Measurements from ENCODE around the gene FAM20C. TPM values are rescaled to one million over a fixed set of nuclear protein-coding genes. Genes with fewer than 3 reads are reported as not detected.

The FAM20C gene
- total RNA-seq, 2 donors from 2014 or later, result 33.5 to 53.5 TPM

DNA sequence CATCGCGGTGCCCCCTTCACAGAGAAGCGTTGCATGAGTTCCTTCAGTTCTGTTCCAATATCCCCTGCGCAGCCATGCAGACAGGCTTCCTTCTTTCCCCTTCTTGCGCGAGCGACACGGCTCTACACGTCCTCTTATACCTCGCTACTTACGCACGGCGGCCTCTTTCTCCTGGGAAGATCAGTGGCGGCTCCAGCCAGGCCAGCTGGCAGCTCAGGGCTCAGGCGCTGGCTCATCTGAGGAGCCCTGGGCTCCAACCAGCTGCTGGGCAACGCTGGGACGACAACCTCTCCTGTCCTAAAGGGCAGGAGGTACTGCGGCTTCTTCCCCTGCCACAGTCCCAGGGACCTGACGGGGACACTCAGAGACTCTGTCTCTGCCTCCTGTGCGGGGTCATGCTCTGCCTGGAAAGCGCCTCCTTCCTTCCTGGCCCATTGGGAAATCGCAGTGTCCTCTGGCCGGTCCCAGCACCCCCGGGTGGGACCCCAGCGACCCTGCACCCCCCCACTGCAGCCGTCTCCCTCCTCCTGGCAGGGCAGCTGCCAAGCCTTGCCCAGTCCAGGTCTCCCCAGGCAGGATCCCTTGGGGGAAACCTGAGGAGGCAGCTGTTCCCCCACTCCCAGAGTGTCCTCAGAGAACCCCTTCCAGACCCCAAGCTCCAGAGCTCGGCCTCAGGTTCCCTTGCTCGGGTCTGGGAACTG, 5.0 kb upstream of the FAM20C start:
- peaks cover 1% of the 10 kb centered on the region for H3K27me3 Mint-ChIP-seq (ENCODE audit: insufficient read depth)

DNA sequence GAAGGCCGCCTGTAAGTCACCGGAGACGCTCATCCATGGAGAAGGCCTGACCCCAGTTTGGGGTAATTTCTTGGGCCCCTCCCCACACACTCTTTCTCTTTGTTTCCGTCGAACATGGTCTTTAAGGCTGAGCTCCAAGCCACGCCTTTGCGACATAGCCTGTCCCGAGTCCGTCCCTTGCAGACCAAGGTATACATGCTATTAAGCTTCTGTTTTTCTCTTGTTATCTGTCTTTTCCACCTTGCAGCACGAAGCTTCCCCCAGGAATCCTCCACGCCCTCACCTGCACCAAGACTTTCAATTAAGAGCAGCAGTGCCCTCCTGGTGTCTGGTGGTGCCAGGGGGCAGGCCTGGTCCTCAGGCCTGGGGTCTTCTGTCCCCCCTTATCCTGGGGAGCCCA, 4.2 kb upstream of the FAM20C start:
- Histone ChIP-seq H3K4me3 (ENCODE audit: low read length) (no peak overlapping the region), H3K4me1 (ENCODE audit: control insufficient read depth, insufficient read depth, low read length) (no peaks in the 10 kb centered on the region), H3K27me3 (ENCODE audit: control insufficient read depth, insufficient read depth, low read length, poor library complexity, severe bottlenecking) (no peaks in the 10 kb centered on the region), H3K9ac (ENCODE audit: extremely low read depth, low read length, poor library complexity, severe bottlenecking) (no peak overlapping the region), H3K9me3 (ENCODE audit: control insufficient read depth, low read length) (no peaks in the 10 kb centered on the region), H3K36me3 (ENCODE audit: control insufficient read depth, insufficient read depth, low read length) (no peaks in the 10 kb centered on the region), H3K27ac (ENCODE audit: low read depth, low read length) (no peak overlapping the region)
- Mint-ChIP-seq H3K27me3 (ENCODE audit: insufficient read depth) (peaks cover 1% of the 10 kb centered on the region), H3K4me1 (peaks cover 17% of the 10 kb centered on the region), H3K9me3 (no peaks in the 10 kb centered on the region), H3K4me3 (no peak overlapping the region), H3K27ac (no peak overlapping the region), H3K36me3 (ENCODE audit: low read depth) (no peaks in the 10 kb centered on the region)
- 85% methylated on average over 10 to 11 of the region's 11 CpGs for WGBS, 2 experiments (ENCODE audit: insufficient coverage in 1 of 2, insufficient read length in 1 of 2)
- TF ChIP-seq, protein P1, sequence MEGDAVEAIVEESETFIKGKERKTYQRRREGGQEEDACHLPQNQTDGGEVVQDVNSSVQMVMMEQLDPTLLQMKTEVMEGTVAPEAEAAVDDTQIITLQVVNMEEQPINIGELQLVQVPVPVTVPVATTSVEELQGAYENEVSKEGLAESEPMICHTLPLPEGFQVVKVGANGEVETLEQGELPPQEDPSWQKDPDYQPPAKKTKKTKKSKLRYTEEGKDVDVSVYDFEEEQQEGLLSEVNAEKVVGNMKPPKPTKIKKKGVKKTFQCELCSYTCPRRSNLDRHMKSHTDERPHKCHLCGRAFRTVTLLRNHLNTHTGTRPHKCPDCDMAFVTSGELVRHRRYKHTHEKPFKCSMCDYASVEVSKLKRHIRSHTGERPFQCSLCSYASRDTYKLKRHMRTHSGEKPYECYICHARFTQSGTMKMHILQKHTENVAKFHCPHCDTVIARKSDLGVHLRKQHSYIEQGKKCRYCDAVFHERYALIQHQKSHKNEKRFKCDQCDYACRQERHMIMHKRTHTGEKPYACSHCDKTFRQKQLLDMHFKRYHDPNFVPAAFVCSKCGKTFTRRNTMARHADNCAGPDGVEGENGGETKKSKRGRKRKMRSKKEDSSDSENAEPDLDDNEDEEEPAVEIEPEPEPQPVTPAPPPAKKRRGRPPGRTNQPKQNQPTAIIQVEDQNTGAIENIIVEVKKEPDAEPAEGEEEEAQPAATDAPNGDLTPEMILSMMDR (conservative IDR thresholded peaks at IDR 0.05), result no peak
- DNase-seq, result no peak

More for the DNA sequence above, 5.0 kb upstream of the FAM20C start:
- Histone ChIP-seq H3K27me3 (ENCODE audit: control insufficient read depth, insufficient read depth, low read length, poor library complexity, severe bottlenecking) (no peaks in the 10 kb centered on the region), H3K27ac (ENCODE audit: low read depth, low read length) (no peak overlapping the region), H3K4me3 (ENCODE audit: low read length) (no peak overlapping the region), H3K36me3 (ENCODE audit: control insufficient read depth, insufficient read depth, low read length) (no peaks in the 10 kb centered on the region), H3K9me3 (ENCODE audit: control insufficient read depth, low read length) (no peaks in the 10 kb centered on the region), H3K4me1 (ENCODE audit: control insufficient read depth, insufficient read depth, low read length) (no peaks in the 10 kb centered on the region), H3K9ac (ENCODE audit: extremely low read depth, low read length, poor library complexity, severe bottlenecking) (no peak overlapping the region)
- Mint-ChIP-seq H3K4me3 (no peak overlapping the region), H3K36me3 (ENCODE audit: low read depth) (no peaks in the 10 kb centered on the region), H3K9me3 (no peaks in the 10 kb centered on the region), H3K4me1 (peaks cover 17% of the 10 kb centered on the region), H3K27ac (no peak overlapping the region)
- 91 to 95% methylated on average over 11 to 28 of the region's 28 CpGs for WGBS, 2 experiments (ENCODE audit: insufficient coverage in 1 of 2, insufficient read length in 1 of 2)
- peak; percentile 59 for DNase-seq
- TF ChIP-seq, protein P1 (conservative IDR thresholded peaks at IDR 0.05), result no peak

DNA sequence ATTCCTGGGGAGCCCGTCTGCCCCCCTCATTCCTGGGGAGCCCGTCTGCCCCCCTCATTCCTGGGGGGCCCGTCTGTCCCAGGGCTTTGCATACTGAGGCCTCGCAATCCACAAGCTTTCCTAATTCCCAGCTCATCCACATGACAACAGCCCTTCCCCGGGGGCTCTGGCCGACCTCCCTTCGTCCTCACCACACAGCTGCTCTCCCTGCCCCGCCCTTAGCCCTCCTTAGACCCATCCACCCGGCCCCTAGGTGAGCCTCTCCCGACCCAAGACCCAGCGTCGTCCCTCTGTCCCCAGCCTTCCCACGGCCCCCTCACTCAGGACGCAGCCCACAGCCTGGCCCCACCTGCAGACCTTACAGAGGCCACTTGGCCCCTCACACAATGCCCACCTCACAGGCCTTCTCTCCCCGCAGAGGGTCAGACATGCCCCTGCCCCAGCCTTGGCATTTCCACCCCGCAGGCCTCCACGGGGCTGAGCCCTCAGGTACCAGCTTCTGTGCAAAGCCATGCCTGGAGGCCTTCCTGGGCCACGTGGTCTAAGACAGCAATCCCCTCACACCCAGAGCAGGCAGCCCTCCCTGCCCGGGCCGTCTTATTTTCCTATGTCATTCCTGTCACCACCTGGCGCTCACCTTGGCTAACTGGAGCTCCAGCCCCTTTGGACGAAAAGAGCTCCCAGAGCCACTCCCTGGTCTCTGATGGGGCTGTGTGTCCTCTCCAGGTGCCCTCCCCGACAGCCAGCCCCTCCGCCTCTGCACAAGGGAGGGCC, 3.5 kb upstream of the FAM20C start:
- Histone ChIP-seq H3K9ac (ENCODE audit: extremely low read depth, low read length, poor library complexity, severe bottlenecking) (no peak overlapping the region), H3K9me3 (ENCODE audit: control insufficient read depth, low read length) (no peaks in the 10 kb centered on the region), H3K27me3 (ENCODE audit: control insufficient read depth, insufficient read depth, low read length, poor library complexity, severe bottlenecking) (peaks cover 3% of the 10 kb centered on the region), H3K36me3 (ENCODE audit: control insufficient read depth, insufficient read depth, low read length) (no peaks in the 10 kb centered on the region), H3K27ac (ENCODE audit: low read depth, low read length) (no peak overlapping the region), H3K4me1 (ENCODE audit: control insufficient read depth, insufficient read depth, low read length) (no peaks in the 10 kb centered on the region), H3K4me3 (ENCODE audit: low read length) (no peak overlapping the region)
- TF ChIP-seq, protein P1 (conservative IDR thresholded peaks at IDR 0.05), result no peak
- Mint-ChIP-seq H3K4me1 (peaks cover 18% of the 10 kb centered on the region), H3K4me3 (no peak overlapping the region), H3K9me3 (no peaks in the 10 kb centered on the region), H3K27ac (peak overlapping the region; percentile 81), H3K27me3 (ENCODE audit: insufficient read depth) (peaks cover 1% of the 10 kb centered on the region), H3K36me3 (ENCODE audit: low read depth) (no peaks in the 10 kb centered on the region)
- 55 to 65% methylated on average over 12 to 24 of the region's 24 CpGs for WGBS, 2 experiments (ENCODE audit: insufficient coverage in 1 of 2, insufficient read length in 1 of 2)
- peak; percentile 83 for DNase-seq

Measured in endodermal cell (in vitro differentiated cells).